ENCODE results near the gene ABCB11.
A peak's percentile ranks its signal among the peaks of the same experiment; 100 is the strongest.
"Not testable (repeated sequence)": the region's sequence is repeated elsewhere in the genome, so short reads cannot be mapped to it uniquely, and the experiment has no call there.

Gene ABCB11

GRCh38 chr2:169031202-169031601, at the start of gene ABCB11:
Gene ABCB11, minus strand, starts transcription at chr2:169031324. Its CDS starts 13,199 bp downstream, at chr2:169018125.
- no peak for FAIRE-seq
- no peak for DNase-seq (ENCODE audit: insufficient read length, low spot score)
- TF ChIP-seq POLR2A (IDR thresholded peaks at IDR 0.05; ENCODE audit: low read depth, low read length), result no peak

GRCh38 chr2:169080250-169081069, 49.3 kb upstream of the ABCB11 start:
- TF ChIP-seq POLR2A (IDR thresholded peaks at IDR 0.05; ENCODE audit: low read depth, low read length), result no peak
- DNase-seq (ENCODE audit: insufficient read length, low spot score) (no peak), FAIRE-seq (no peak)

GRCh38 chr2:169077674-169078240, 46.6 kb upstream of the ABCB11 start:
- no peak for FAIRE-seq
- no peak for DNase-seq (ENCODE audit: insufficient read length, low spot score)

GRCh38 chr2:169073963-169074751, 43.0 kb upstream of the ABCB11 start:
- FAIRE-seq (no peak), DNase-seq (ENCODE audit: insufficient read length, low spot score) (no peak)

More at GRCh38 chr2:169077674-169078240, 46.6 kb upstream of the ABCB11 start:
- no peak for TF ChIP-seq POLR2A (IDR thresholded peaks at IDR 0.05; ENCODE audit: low read depth, low read length)

GRCh38 chr2:169073211-169073962, 42.3 kb upstream of the ABCB11 start:
- no peak for TF ChIP-seq POLR2A (IDR thresholded peaks at IDR 0.05; ENCODE audit: low read depth, low read length)
- DNase-seq (ENCODE audit: insufficient read length, low spot score) (no peak), FAIRE-seq (no peak)

More at GRCh38 chr2:169073963-169074751, 43.0 kb upstream of the ABCB11 start:
- TF ChIP-seq POLR2A (IDR thresholded peaks at IDR 0.05; ENCODE audit: low read depth, low read length), result no peak

GRCh38 chr2:169072163-169072925, 41.2 kb upstream of the ABCB11 start:
- FAIRE-seq, result no peak
- no peak for TF ChIP-seq POLR2A (IDR thresholded peaks at IDR 0.05; ENCODE audit: low read depth, low read length)
- DNase-seq (ENCODE audit: insufficient read length, low spot score), result no peak

- FAIRE-seq (no peak), DNase-seq (ENCODE audit: insufficient read length, low spot score) (no peak)
- TF ChIP-seq POLR2A (IDR thresholded peaks at IDR 0.05; ENCODE audit: low read depth, low read length), result no peak
Observed at GRCh38 chr2:169071455-169071854, 40.3 kb upstream of the ABCB11 start.

- no peak for FAIRE-seq
- DNase-seq (ENCODE audit: insufficient read length, low spot score), result no peak
- no peak for TF ChIP-seq POLR2A (IDR thresholded peaks at IDR 0.05; ENCODE audit: low read depth, low read length)
Observed at GRCh38 chr2:169069833-169070232, 38.7 kb upstream of the ABCB11 start.

- peak; percentile 96 for FAIRE-seq
- TF ChIP-seq POLR2A (IDR thresholded peaks at IDR 0.05; ENCODE audit: low read depth, low read length), result no peak
Observed at GRCh38 chr2:169069341-169069740, 38.2 kb upstream of the ABCB11 start, which contains the start of gene DHRS9. Gene DHRS9, plus strand, starts transcription at chr2:169069563. Its CDS starts 12,019 bp downstream, at chr2:169081582.

GRCh38 chr2:169066897-169067296, 35.8 kb upstream of the ABCB11 start:
- no peak for TF ChIP-seq POLR2A (IDR thresholded peaks at IDR 0.05; ENCODE audit: low read depth, low read length)
- DNase-seq (ENCODE audit: insufficient read length, low spot score) (no peak), FAIRE-seq (no peak)

More at GRCh38 chr2:169069341-169069740, 38.2 kb upstream of the ABCB11 start, which contains the start of gene DHRS9:
- DNase-seq (ENCODE audit: insufficient read length, low spot score), result peak; percentile 44

GRCh38 chr2:169065864-169066517, 34.9 kb upstream of the ABCB11 start:
- TF ChIP-seq POLR2A (IDR thresholded peaks at IDR 0.05; ENCODE audit: low read depth, low read length), result no peak
- DNase-seq (ENCODE audit: insufficient read length, low spot score) (no peak), FAIRE-seq (no peak)

GRCh38 chr2:169065422-169065821, 34.3 kb upstream of the ABCB11 start:
- FAIRE-seq, result no peak
- TF ChIP-seq POLR2A (IDR thresholded peaks at IDR 0.05; ENCODE audit: low read depth, low read length), result no peak
- DNase-seq (ENCODE audit: insufficient read length, low spot score), result no peak

- not testable (repeated sequence) for DNase-seq (ENCODE audit: insufficient read length, low spot score); FAIRE-seq
Observed at GRCh38 chr2:169064199-169064598, 33.1 kb upstream of the ABCB11 start.

- not testable (repeated sequence) for DNase-seq (ENCODE audit: insufficient read length, low spot score); FAIRE-seq
Observed at GRCh38 chr2:169054575-169054974, 23.5 kb upstream of the ABCB11 start.

All from H54 (cell line).